HUES48 (cell line): ENCODE measurements around the gene ETHE1.

Experiments used
- H3K27ac ChIP-seq: one replicate; pipeline ENCODE4 v1.7.0; 2013; ENCODE audit warnings: low read depth, low read length, inconsistent platforms
- H3K27me3 ChIP-seq: 2 replicates; pipeline ENCODE4 v1.6.1; 2013; ENCODE audit warnings: mild to moderate bottlenecking, low read length; ENCODE audit not compliant: control insufficient read depth, insufficient read depth
- H3K36me3 ChIP-seq: 2 replicates; pipeline ENCODE4 v1.6.1; 2013; ENCODE audit warnings: low read length; ENCODE audit not compliant: control insufficient read depth, insufficient read depth
- H3K4me1 ChIP-seq: 2 replicates; pipeline ENCODE4 v1.6.1; 2013; ENCODE audit warnings: mild to moderate bottlenecking, low read length; ENCODE audit not compliant: control insufficient read depth, insufficient read depth
- H3K4me3 ChIP-seq: 2 replicates; pipeline ENCODE4 v1.5.1; 2013; ENCODE audit warnings: mild to moderate bottlenecking, low read depth, low read length
- H3K9ac ChIP-seq: 2 replicates; pipeline ENCODE4 v1.6.1; 2013; ENCODE audit warnings: mild to moderate bottlenecking, low read depth, low read length, moderate library complexity
- H3K9me3 ChIP-seq: 2 replicates; pipeline ENCODE4 v1.6.1; 2013; ENCODE audit warnings: low read length; ENCODE audit not compliant: control insufficient read depth, insufficient read depth

Gene ETHE1

DNA sequence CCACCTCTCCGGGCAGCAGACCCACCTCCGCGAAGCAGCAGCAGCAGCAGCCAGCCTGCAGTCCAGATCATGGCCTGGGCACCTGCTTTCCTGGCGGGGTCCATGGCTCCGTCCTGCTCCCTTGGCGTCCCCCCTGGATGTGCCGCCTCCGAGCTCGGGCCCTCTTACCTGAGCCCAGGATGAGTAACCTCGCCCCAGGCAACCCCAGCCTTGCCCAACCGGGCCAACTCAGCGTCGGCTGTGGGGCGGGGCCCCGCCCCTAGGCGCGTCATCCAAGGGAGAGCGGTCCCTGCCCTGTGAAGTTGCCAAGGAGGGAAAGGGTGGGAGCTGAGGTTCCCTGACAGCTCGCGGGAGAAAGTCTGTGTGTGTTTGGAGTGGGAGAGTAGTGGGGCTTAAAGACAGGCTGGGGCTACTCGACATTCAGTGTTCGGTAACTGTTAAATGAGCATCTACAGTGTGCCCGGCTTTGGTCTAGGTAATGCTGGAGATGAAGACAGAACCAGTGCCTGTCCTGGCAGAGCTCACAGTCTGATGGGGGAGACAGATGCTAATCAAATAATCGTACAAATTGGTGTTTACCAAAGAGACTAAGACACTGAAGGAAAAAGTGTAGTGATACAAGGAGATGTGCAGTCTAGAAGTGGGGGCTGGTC is 61.4 kb downstream of the ETHE1 start, which contains the start of gene LYPD3:
Gene LYPD3, minus strand, starts transcription at position 141 of the 653 bp plus-strand sequence. Its CDS starts 37 bp downstream, at position 104.
- Histone ChIP-seq H3K4me1 (0 out of 2 replicates have a peak, but pooled peaks cover 3% of the 10 kb centered on the region), H3K4me3 (peak within 1 kb of the TSS; percentile 94), H3K27ac (no peak within 1 kb of the TSS), H3K27me3 (peaks cover 23% of the 10 kb centered on the region), H3K9me3 (no peaks in the 10 kb centered on the region), H3K36me3 (no peaks in the 10 kb centered on the region), H3K9ac (no peak within 1 kb of the TSS)

- H3K27me3 ChIP-seq, result peaks cover 23% of the 10 kb centered on the region
- H3K9me3 ChIP-seq, result no peaks in the 10 kb centered on the region
- H3K27ac ChIP-seq, result peak overlapping the region; percentile 79
- H3K36me3 ChIP-seq, result no peaks in the 10 kb centered on the region
- H3K4me1 ChIP-seq, result 0 out of 2 replicates have a peak, but pooled peaks cover 3% of the 10 kb centered on the region
- H3K9ac ChIP-seq, result no peak overlapping the region
- H3K4me3 ChIP-seq, result peak overlapping the region; percentile 94
These were observed 62.7 kb downstream of the ETHE1 start for GRCh38 chr19:43464134-43464775.

GRCh38 chr19:43463381-43464133 is 63.4 kb downstream of the ETHE1 start:
- Histone ChIP-seq H3K9me3 (no peaks in the 10 kb centered on the region), H3K27ac (peak overlapping the region; percentile 79), H3K36me3 (no peaks in the 10 kb centered on the region), H3K4me3 (peak overlapping the region; percentile 94), H3K27me3 (peaks cover 23% of the 10 kb centered on the region), H3K9ac (peak overlapping the region; percentile 46; the same call in 1 of the 2 replicates), H3K4me1 (0 out of 2 replicates have a peak, but pooled peaks cover 3% of the 10 kb centered on the region)

DNA sequence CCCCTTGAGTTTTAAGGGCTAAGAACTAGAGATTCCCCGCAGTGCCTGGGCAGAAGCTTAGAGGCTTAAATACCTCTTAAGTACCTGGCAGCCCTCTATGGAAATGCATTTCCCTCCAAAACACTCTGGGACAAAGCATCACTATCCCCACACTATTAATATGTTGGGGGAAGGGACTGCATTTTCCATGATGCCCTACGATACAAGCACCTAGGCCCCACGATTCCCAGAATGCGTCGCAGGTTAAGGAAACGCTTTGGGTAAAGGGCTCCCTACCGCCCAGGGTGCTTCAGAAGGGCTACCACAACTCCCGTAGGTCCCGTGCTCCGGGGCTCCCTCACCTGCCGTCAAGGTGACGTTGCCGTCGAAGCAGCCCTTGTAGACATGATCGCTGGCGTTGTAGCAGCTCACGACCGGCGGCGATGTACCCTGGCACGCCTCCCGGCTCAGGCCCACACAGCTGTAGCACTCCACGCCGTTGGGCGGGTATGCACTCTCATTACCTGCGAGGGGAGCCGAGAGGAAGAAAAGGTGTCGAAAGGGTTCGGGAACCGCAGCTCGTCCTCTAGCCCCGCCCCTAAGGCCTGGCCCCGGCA is 64.1 kb downstream of the ETHE1 start:
- Histone ChIP-seq H3K36me3 (no peaks in the 10 kb centered on the region), H3K4me3 (peak overlapping the region; percentile 94), H3K4me1 (0 out of 2 replicates have a peak, but pooled peaks cover 3% of the 10 kb centered on the region), H3K9ac (peak overlapping the region; percentile 79), H3K27ac (peak overlapping the region; percentile 57), H3K27me3 (peaks cover 23% of the 10 kb centered on the region), H3K9me3 (no peaks in the 10 kb centered on the region)

DNA sequence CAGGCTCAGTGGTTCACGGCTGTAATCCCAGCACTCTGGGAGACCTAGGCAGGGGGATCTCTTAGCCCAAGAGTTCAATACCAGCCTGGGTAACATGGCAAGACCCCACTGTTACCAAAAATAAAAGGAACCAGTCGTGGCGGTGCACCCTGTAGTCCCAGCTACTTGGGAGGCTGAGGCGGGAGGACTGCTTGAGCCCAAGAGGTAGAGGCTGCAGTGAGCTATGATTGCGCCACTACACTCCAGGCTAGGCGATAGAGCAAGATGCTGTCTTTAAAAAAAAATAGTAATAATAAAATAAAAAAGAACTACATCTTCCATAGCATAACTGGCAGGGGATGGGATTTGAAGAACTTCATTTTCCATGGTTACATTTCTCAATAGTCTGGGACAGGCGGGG is 64.6 kb downstream of the ETHE1 start:
- no peaks in the 10 kb centered on the region for H3K9me3 ChIP-seq
- peak overlapping the region; percentile 94 for H3K4me3 ChIP-seq
- H3K36me3 ChIP-seq, result no peaks in the 10 kb centered on the region
- no peak overlapping the region for H3K27ac ChIP-seq
- no peak overlapping the region for H3K9ac ChIP-seq
- peaks cover 23% of the 10 kb centered on the region for H3K27me3 ChIP-seq
- 0 out of 2 replicates have a peak, but pooled peaks cover 3% of the 10 kb centered on the region for H3K4me1 ChIP-seq

DNA sequence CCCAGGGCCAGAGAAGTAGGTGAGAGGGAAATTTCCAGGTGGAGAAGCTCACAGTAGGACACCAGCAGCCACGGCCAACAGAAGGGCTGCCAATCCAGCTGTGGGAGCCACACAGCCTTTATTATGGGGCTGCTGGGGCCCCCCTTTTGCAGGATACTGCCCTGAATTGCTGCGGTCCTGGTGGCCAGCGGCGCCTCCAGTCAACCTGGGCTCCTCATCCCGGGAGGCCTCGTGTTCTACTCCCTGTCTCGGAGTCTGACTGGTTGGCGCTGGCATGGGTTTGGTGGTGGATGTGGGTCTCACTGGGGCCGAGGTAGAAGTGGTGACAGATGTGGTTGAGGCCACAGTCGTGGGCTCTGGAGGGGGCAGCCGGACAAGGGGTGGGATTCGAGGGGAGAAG is 65.7 kb downstream of the ETHE1 start:
- no peak overlapping the region for H3K9ac ChIP-seq
- H3K36me3 ChIP-seq, result no peaks in the 10 kb centered on the region
- H3K27ac ChIP-seq, result no peak overlapping the region
- H3K9me3 ChIP-seq, result no peaks in the 10 kb centered on the region
- no peak overlapping the region for H3K4me3 ChIP-seq
- H3K27me3 ChIP-seq, result peaks cover 23% of the 10 kb centered on the region
- 0 out of 2 replicates have a peak, but pooled peaks cover 3% of the 10 kb centered on the region for H3K4me1 ChIP-seq

DNA sequence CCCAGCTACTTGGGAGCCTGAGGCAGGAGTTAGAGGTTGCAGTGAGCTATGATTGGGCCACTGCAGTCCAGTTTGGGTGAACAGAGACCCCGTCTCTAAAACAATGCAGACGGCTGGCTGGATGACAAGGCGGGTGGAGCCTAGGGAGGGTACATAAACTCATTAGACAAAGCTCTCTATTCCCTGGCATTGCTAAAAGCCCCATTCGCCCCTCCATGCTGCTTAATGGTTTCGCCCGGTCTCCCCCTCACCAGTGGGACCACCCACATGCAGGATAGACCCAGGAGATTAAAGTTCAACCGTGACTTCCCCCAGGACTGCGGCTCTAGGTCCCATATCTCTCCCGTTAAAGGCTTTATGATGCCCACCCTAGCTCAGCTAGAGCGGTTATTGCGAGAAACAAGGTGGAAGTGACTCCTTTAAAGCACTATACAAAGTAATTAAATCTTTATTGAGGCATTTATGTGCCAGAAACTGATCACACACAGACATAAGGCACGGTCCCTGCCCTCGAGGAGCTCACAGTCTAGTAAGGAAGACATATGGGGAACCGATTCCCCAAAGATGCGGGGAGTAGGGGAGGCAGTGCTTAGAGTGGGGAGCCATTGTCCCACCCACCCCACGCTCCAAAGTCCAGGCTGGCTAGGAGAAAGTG is 66.5 kb downstream of the ETHE1 start:
- no peaks in the 10 kb centered on the region for H3K36me3 ChIP-seq
- H3K27ac ChIP-seq, result no peak overlapping the region
- H3K27me3 ChIP-seq, result peaks cover 14% of the 10 kb centered on the region
- no peaks in the 10 kb centered on the region for H3K9me3 ChIP-seq
- 0 out of 2 replicates have a peak, but pooled peaks cover 3% of the 10 kb centered on the region for H3K4me1 ChIP-seq
- H3K4me3 ChIP-seq, result no peak overlapping the region
- no peak overlapping the region for H3K9ac ChIP-seq

DNA sequence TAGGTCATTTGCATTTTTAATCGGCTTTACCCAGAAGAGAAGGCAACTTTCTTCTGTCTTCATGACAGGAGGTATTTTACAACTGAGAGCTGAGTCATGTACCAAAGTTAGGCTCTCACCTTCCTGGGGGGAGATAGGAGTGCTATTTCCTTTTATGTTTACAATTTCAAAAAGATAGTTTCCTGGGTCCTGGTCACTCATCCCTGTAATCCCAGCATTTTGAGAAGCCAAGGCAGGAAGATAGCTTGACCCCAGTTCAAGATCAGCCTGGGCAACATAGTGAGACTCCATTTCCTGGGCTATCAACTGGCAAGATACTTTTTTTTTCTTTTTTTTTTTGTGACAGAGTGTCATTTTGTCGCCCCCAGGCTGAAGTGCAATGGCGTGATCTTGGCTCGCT is 69.2 kb downstream of the ETHE1 start:
- Histone ChIP-seq H3K4me3 (no peak overlapping the region), H3K9ac (no peak overlapping the region), H3K4me1 (0 out of 2 replicates have a peak, but pooled peaks cover 3% of the 10 kb centered on the region)

More for the DNA sequence above, 69.2 kb downstream of the ETHE1 start:
- Histone ChIP-seq H3K27me3 (peaks cover 6% of the 10 kb centered on the region; the same call in 1 of the 2 replicates), H3K36me3 (no peaks in the 10 kb centered on the region), H3K9me3 (no peaks in the 10 kb centered on the region), H3K27ac (no peak overlapping the region)
